Measurements from ENCODE around the gene SYNRG. TPM values are rescaled to one million over a fixed set of nuclear protein-coding genes. Genes with fewer than 3 reads are reported as not detected.
A peak's percentile ranks its signal among the peaks of the same experiment; 100 is the strongest.

Gene SYNRG
- total and polyA plus RNA-seq, 2 of the 13 experiments (the other 11 are each of a cell fraction or from before 2014, with no cell fraction given), result 7.3 to 8.7 TPM

GRCh38 chr17:37490022-37490587 is 119.1 kb downstream of the SYNRG start (continued):
- TF ChIP-seq HOXA3 (CRISPR knock-in tag; IDR thresholded peaks at IDR 0.05), result peak; percentile 47; the same call in 1 of the 2 replicates
- TF ChIP-seq ELF3 (CRISPR knock-in tag; IDR thresholded peaks at IDR 0.05), result peak; percentile 20; the same call in 1 of the 2 replicates
- 0 out of 2 replicates have a peak, but pooled peaks have one; percentile 23 for TF ChIP-seq ZNF263 (CRISPR knock-in tag; IDR thresholded peaks at IDR 0.05)
- TF ChIP-seq MTERF4 (CRISPR knock-in tag; IDR thresholded peaks at IDR 0.05), result 0 out of 2 replicates have a peak, but pooled peaks have one; percentile 36
- peak; percentile 55; the same call in 1 of the 2 replicates for TF ChIP-seq ARID4A (CRISPR knock-in tag; IDR thresholded peaks at IDR 0.05; ENCODE audit: borderline replicate concordance)
- TF ChIP-seq CBFB (CRISPR knock-in tag; IDR thresholded peaks at IDR 0.05), result no peak

Data from HepG2 (cell line).